PC-3 (cell line): Measurements from ENCODE around the gene APBA2. TPM values are rescaled to one million over a fixed set of nuclear protein-coding genes. Genes with fewer than 3 reads are reported as not detected.
A peak's percentile ranks its signal among the peaks of the same experiment; 100 is the strongest.

Experiments
- ATAC-seq: fragments of 200-7000 bp; cut with Tn5 transposase; 2 replicates; pipeline ENCODE4 v1.9.1; 2020; ENCODE audit warnings: mild to moderate bottlenecking, moderate library complexity
- BruUV-seq: library from RNA; stranded (reverse); fragments of 400-500 nt; replicated peaks from 2 replicates; lab custom pipeline; 2021; lab: Mats Ljungman, UMichigan
- CTCF ChIA-PET: fragments of 300-600 bp; sonication (Branson Sonifier 250); formaldehyde crosslinking; loops from one replicate; lab custom pipeline; 2022; ENCODE audit warnings: antibody characterized with exemption; lab: Charles Lee
- POLR2A ChIA-PET: fragments of 300-600 bp; sonication (Branson Sonifier 250); formaldehyde crosslinking; loops from one replicate; lab custom pipeline; 2022; ENCODE audit warnings: antibody characterized with exemption; ENCODE audit not compliant: unreplicated experiment; lab: Charles Lee
- DNase-seq: peaks from one replicate; pipeline ENCODE4 v3.0.0-alpha.2; 2015
- H2AFZ ChIP-seq: fragments of 300-600 bp; sonication (generic); 2 replicates; pipeline ENCODE4 v1.6.0; 2016; ENCODE audit warnings: antibody characterized with exemption, low read length
- H3F3A ChIP-seq: fragments of 300-600 bp; sonication (generic); one replicate; pipeline ENCODE4 v1.6.0; 2017; ENCODE audit warnings: antibody characterized with exemption, low read length, control low read depth, mild to moderate bottlenecking; ENCODE audit not compliant: unreplicated experiment
- H3K27ac ChIP-seq: fragments of 300-600 bp; sonication (generic); 2 replicates; pipeline ENCODE4 v1.5.1; 2016; ENCODE audit warnings: mild to moderate bottlenecking, low read length
- H3K27me3 ChIP-seq: fragments of 300-600 bp; sonication (generic); 2 replicates; pipeline ENCODE4 v1.6.1; 2016; ENCODE audit warnings: low read length, mixed read lengths
- H3K36me3 ChIP-seq: fragments of 300-600 bp; sonication (generic); 2 replicates; pipeline ENCODE4 v1.6.1; 2016; ENCODE audit warnings: low read depth, mixed run types, low read length, mixed read lengths
- H3K4me1 ChIP-seq: fragments of 300-600 bp; sonication (generic); 2 replicates; pipeline ENCODE4 v1.5.1; 2016; ENCODE audit warnings: low read length; ENCODE audit not compliant: insufficient read depth
- H3K4me2 ChIP-seq: fragments of 300-600 bp; sonication (generic); 2 replicates; pipeline ENCODE4 v1.6.0; 2016; ENCODE audit warnings: low read length
- H3K4me3 ChIP-seq: fragments of 300-600 bp; sonication (generic); 2 replicates; pipeline ENCODE4 v1.5.1; 2016; ENCODE audit warnings: mild to moderate bottlenecking, low read length, mixed read lengths
- H3K79me2 ChIP-seq: fragments of 300-600 bp; sonication (generic); 2 replicates; pipeline ENCODE4 v1.6.1; 2017; ENCODE audit warnings: low read length, mixed read lengths
- H3K9ac ChIP-seq: fragments of 300-600 bp; sonication (generic); 2 replicates; pipeline ENCODE4 v1.6.0; 2016; ENCODE audit warnings: mild to moderate bottlenecking, low read length
- H3K9me2 ChIP-seq: fragments of 300-600 bp; sonication (generic); replicated peaks from 2 replicates; pipeline ENCODE4 v1.6.1; 2016; ENCODE audit warnings: mixed run types, low read length, mixed read lengths
- H3K9me3 ChIP-seq: fragments of 300-600 bp; sonication (generic); 2 replicates; pipeline ENCODE4 v1.6.1; 2016; ENCODE audit warnings: low read length, mixed read lengths
- H4K20me1 ChIP-seq: fragments of 300-600 bp; sonication (generic); 2 replicates; pipeline ENCODE4 v1.6.1; 2016; ENCODE audit warnings: low read length, mixed read lengths
- EZH2 ChIP-seq: fragments of 300-600 bp; sonication (generic); IDR thresholded peaks from one replicate; pipeline ENCODE4 v1.6.1; 2017; ENCODE audit warnings: antibody characterized with exemption, mild to moderate bottlenecking, low read length; ENCODE audit not compliant: unreplicated experiment
- EZH2phosphoT487 ChIP-seq: fragments of 300-600 bp; sonication (generic); IDR thresholded peaks from 2 replicates; pipeline ENCODE4 v1.6.1; 2018; ENCODE audit warnings: mild to moderate bottlenecking, antibody characterized with exemption, low read length, borderline replicate concordance
- intact Hi-C: fragments of 100-400 bp; cut with micrococcal nuclease; formaldehyde crosslinking; loops from 2 replicates; pipeline ENCODE4 v1.9.0; 2023
- total RNA-seq: library from RNA; depleted of rRNA; stranded (reverse); fragments of >200 nt; gene quantifications from 2 replicates; pipeline ENCODE4 v1.2.3, GENCODE V29; 2014
- TF ChIP-seq, protein P1 (sequence below): fragments of 300-600 bp; sonication (generic); conservative IDR thresholded peaks from 2 replicates; pipeline ENCODE4 v1.5.1; 2017; ENCODE audit warnings: antibody characterized with exemption, low read depth, mild to moderate bottlenecking, low read length

The APBA2 gene
- total RNA-seq, 1 experiment from 2014 or later, result 61.7 TPM

DNA sequence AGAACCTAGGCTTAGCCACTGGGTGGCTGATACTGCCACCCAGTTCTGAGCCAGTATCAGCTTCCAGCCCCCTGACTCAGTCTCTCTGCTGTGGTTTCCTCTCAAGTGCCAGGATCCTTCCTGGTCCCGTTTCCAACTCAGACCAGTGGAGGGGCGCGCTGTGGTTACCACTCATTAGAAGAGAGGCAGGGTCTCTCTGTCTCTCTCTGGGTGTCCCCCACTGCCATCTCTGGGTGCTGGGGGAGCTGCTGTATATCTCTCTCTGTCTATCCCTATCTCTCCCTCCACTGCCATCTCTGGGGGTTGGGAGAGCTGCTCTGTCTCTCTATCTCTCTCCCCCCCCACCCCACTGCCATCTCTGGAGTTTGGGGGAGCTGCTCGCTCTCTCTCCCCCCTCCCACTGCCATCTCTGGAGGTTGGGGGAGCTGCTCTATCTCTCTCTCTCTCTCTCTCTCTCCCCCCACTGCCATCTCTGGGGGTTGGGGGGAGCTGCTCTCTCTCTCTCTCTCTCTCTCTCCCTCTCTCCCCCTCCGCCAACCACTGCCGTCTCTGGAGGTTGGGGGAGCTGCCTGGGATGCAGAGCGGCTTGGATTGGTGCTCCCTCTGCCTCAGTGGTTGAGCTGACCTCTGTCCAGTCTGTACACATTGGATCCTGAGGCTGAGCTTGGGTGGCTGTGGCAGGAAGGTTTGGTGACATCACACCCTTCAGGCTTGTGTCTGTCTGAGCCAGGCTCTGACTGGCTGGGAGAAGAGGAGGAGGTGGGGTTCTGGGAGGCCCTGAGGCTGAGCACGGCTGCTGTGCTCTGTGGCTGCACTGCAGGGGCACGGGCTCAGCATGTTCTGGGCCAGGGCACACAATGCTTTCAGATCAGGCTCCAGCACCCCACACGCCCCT, 98.9 kb downstream of the APBA2 start:
- H3K79me2 ChIP-seq, result no peaks in the 10 kb centered on the region
- ATAC-seq (peak; percentile 33; the same call in 1 of the 2 replicates), DNase-seq (no peak)
- no peaks in the 10 kb centered on the region for H3K9me2 ChIP-seq
- no peaks in the 10 kb centered on the region for H4K20me1 ChIP-seq
- H3K27me3 ChIP-seq, result no peaks in the 10 kb centered on the region
- H3K9ac ChIP-seq, result no peak overlapping the region
- H3K36me3 ChIP-seq, result no peaks in the 10 kb centered on the region
- BruUV-seq, result no TSS peak
- H3K4me1 ChIP-seq, result no peaks in the 10 kb centered on the region
- H3F3A ChIP-seq, result no peaks in the 10 kb centered on the region
- H2AFZ ChIP-seq, result no peak overlapping the region
- H3K4me3 ChIP-seq, result no peak overlapping the region
- CTCF ChIA-PET, result no interaction called here
- H3K9me3 ChIP-seq, result no peaks in the 10 kb centered on the region
- TF ChIP-seq, protein P1, sequence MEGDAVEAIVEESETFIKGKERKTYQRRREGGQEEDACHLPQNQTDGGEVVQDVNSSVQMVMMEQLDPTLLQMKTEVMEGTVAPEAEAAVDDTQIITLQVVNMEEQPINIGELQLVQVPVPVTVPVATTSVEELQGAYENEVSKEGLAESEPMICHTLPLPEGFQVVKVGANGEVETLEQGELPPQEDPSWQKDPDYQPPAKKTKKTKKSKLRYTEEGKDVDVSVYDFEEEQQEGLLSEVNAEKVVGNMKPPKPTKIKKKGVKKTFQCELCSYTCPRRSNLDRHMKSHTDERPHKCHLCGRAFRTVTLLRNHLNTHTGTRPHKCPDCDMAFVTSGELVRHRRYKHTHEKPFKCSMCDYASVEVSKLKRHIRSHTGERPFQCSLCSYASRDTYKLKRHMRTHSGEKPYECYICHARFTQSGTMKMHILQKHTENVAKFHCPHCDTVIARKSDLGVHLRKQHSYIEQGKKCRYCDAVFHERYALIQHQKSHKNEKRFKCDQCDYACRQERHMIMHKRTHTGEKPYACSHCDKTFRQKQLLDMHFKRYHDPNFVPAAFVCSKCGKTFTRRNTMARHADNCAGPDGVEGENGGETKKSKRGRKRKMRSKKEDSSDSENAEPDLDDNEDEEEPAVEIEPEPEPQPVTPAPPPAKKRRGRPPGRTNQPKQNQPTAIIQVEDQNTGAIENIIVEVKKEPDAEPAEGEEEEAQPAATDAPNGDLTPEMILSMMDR, result no peak
- no peak for TF ChIP-seq EZH2phosphoT487
- no peak for TF ChIP-seq EZH2
- intact Hi-C loops, result no loop called here
- POLR2A ChIA-PET, result no interaction called here
- no peak overlapping the region for H3K4me2 ChIP-seq
- H3K27ac ChIP-seq, result no peak overlapping the region

DNA sequence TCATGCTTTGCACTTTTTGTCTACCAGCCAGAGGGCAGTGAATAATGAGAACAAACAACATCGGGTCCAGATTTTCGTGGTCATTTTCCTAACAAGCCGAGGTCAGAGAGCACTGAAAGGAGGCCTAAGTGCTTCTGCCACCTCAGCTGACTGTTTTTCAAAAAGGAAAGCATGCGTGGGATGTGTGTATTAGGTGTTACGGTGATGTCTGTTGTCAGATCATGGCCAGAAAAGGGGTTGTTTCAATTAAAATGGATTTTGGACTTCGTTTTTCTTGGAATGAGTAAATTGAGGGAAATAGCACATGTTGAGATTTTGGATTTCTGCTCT, 99.5 kb downstream of the APBA2 start:
- H3F3A ChIP-seq, result no peaks in the 10 kb centered on the region
- no peaks in the 10 kb centered on the region for H4K20me1 ChIP-seq
- H3K9me3 ChIP-seq, result no peaks in the 10 kb centered on the region
- no peaks in the 10 kb centered on the region for H3K27me3 ChIP-seq
- H3K36me3 ChIP-seq, result no peaks in the 10 kb centered on the region
- no peak for ATAC-seq
- ChIA-PET POLR2A (no interaction called here), CTCF (no interaction called here)
- no peak overlapping the region for H3K27ac ChIP-seq
- H3K4me1 ChIP-seq, result no peaks in the 10 kb centered on the region
- H3K4me3 ChIP-seq, result no peak overlapping the region
- no peak overlapping the region for H2AFZ ChIP-seq
- H3K9ac ChIP-seq, result no peak overlapping the region
- no peaks in the 10 kb centered on the region for H3K9me2 ChIP-seq
- TF ChIP-seq EZH2, result no peak
- TF ChIP-seq, protein P1, result no peak
- no peak for TF ChIP-seq EZH2phosphoT487
- H3K4me2 ChIP-seq, result no peak overlapping the region
- intact Hi-C loops, result no loop called here
- DNase-seq, result no peak
- BruUV-seq, result no TSS peak
- no peaks in the 10 kb centered on the region for H3K79me2 ChIP-seq

DNA sequence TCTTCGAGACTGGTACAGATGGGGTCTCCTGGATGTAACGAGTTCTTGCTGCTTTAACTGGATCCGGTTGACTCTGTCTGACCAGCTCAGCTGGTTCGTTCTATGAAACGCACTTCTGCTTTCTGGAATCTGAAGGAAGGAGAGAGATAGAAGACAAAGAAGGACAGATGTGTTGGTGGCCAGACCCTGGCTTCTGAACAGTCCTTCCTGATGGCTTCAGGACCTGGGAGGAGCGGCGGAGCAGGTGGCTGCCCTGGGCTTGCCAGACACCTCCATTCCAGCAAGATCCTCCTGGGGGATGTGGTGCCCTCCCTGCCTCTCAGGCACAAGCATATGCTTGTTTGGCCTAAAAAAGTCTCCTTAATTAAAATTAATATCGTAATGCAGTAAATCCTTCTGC, 99.9 kb downstream of the APBA2 start:
- POLR2A ChIA-PET, result no interaction called here
- H3K4me3 ChIP-seq, result no peak overlapping the region
- CTCF ChIA-PET, result no interaction called here
- no peaks in the 10 kb centered on the region for H3K9me2 ChIP-seq
- DNase-seq (no peak), ATAC-seq (no peak)
- no peaks in the 10 kb centered on the region for H3K4me1 ChIP-seq
- TF ChIP-seq, protein P1, result no peak
- no peak for TF ChIP-seq EZH2
- TF ChIP-seq EZH2phosphoT487, result no peak
- no peak overlapping the region for H3K9ac ChIP-seq
- H3K4me2 ChIP-seq, result no peak overlapping the region
- intact Hi-C loops, result no loop called here
- no peaks in the 10 kb centered on the region for H3K9me3 ChIP-seq
- no peak overlapping the region for H2AFZ ChIP-seq
- no peaks in the 10 kb centered on the region for H3F3A ChIP-seq
- no peak overlapping the region for H3K27ac ChIP-seq
- no peaks in the 10 kb centered on the region for H3K79me2 ChIP-seq
- H3K27me3 ChIP-seq, result no peaks in the 10 kb centered on the region
- no peaks in the 10 kb centered on the region for H4K20me1 ChIP-seq
- no peaks in the 10 kb centered on the region for H3K36me3 ChIP-seq
- BruUV-seq, result no TSS peak
